ENCODE results near the gene PRKCZ.

- no peak for TF ChIP-seq CTCF (IDR thresholded peaks at IDR 0.05)
- no peak for TF ChIP-seq ZFX (IDR thresholded peaks at IDR 0.05; ENCODE audit: borderline replicate concordance)
Measured at GRCh38 chr1:2045468-2046173, 4.6 kb upstream of the PRKCZ start.
